ENCODE measurements around the gene TGM2. TPM values are rescaled to one million over a fixed set of nuclear protein-coding genes. Genes with fewer than 3 reads are reported as not detected.

The TGM2 gene
- total and polyA plus RNA-seq, 9 of the 15 experiments (the other 6 are each of a cell fraction or from before 2014, with no cell fraction given) = 5.5 to 78.5 (median 37.6) TPM

DNA sequence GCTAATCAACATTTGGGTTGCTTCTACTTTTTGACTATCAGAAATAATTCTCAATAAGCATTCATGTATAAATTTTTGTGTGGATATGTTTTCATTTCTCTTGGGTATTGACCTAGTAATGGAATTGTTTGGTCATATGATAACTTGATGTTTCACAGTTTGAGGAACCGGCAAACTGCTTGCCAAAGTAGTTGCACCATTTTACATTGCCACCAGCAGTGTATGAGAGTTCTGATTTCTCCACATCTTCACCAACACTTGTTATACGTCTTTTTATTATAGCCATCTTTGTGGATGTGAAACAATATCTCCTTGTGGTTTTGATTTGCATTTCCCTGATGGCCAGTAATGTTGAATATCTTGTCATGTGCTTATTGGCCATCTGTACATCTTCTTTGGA lies 42.6 kb upstream of the TGM2 start (continued):
- TF ChIP-seq ZNF609 (CRISPR knock-in tag; IDR thresholded peaks at IDR 0.05; ENCODE audit: borderline replicate concordance) (no peak), COPS2 (conservative IDR thresholded peaks at IDR 0.05) (no peak), SRSF9 (IDR thresholded peaks at IDR 0.05; ENCODE audit: borderline replicate concordance, low read depth, low read length) (no peak), ZHX1 (conservative IDR thresholded peaks at IDR 0.05; ENCODE audit: low read length) (no peak), FOXK1 (CRISPR knock-in tag; IDR thresholded peaks at IDR 0.05; ENCODE audit: borderline replicate concordance) (no peak), TAF15 (IDR thresholded peaks at IDR 0.05; ENCODE audit: low read depth, low read length) (no peak), DDX20 (tag; IDR thresholded peaks at IDR 0.05; ENCODE audit: low read depth) (no peak), THRAP3 (IDR thresholded peaks at IDR 0.05; ENCODE audit: borderline replicate concordance) (no peak), NR4A1 (CRISPR knock-in tag; IDR thresholded peaks at IDR 0.05) (no peak), NR4A1 (tag; IDR thresholded peaks at IDR 0.05) (no peak), SRSF7 (optimal IDR thresholded peaks at IDR 0.05; ENCODE audit: low read depth, low read length) (no peak)
- TF ChIP-seq, protein P1, sequence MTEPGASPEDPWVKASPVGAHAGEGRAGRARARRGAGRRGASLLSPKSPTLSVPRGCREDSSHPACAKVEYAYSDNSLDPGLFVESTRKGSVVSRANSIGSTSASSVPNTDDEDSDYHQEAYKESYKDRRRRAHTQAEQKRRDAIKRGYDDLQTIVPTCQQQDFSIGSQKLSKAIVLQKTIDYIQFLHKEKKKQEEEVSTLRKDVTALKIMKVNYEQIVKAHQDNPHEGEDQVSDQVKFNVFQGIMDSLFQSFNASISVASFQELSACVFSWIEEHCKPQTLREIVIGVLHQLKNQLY (CRISPR knock-in tag; conservative IDR thresholded peaks at IDR 0.05) = no peak
